ENCODE data around the gene ANKS1A.

- TF ChIP-seq CTCF (conservative IDR thresholded peaks at IDR 0.05; ENCODE audit: low read depth, low read length) (no peak), POLR2A (IDR thresholded peaks at IDR 0.05; ENCODE audit: low read depth, low read length) (no peak), NFE2L2 (IDR thresholded peaks at IDR 0.05; ENCODE audit: low read depth, low read length) (no peak), BHLHE40 (IDR thresholded peaks at IDR 0.05; ENCODE audit: low read depth, low read length) (no peak), SMC3 (IDR thresholded peaks at IDR 0.05; ENCODE audit: low read depth, low read length) (no peak)
Measured at GRCh38 chr6:35021004-35021403, 131.9 kb downstream of the ANKS1A start.

Data from IMR-90 (cell line).